IMR-90 (cell line): ENCODE results near the gene LRRC14B. TPM values are rescaled to one million over a fixed set of nuclear protein-coding genes. Genes with fewer than 3 reads are reported as not detected.

Source experiments
- ATAC-seq: fragments of 200-7000 bp; cut with Tn5 transposase; 2 replicates; pipeline ENCODE4 v1.9.1; 2020; ENCODE audit warnings: low read depth, mild to moderate bottlenecking, moderate library complexity
- BruUV-seq: library from RNA; stranded (reverse); fragments of 400-500 nt; replicated peaks from 2 replicates; lab custom pipeline; 2021; lab: Mats Ljungman, UMichigan
- CTCF ChIA-PET: fragments of 300-600 bp; formaldehyde crosslinking; extraction: SDS; loops from one replicate; lab custom pipeline; 2021; ENCODE audit warnings: antibody characterized with exemption; lab: Yijun Ruan, JAX
- POLR2A ChIA-PET: fragments of 300-600 bp; sonication (Branson Sonifier 250); formaldehyde crosslinking; loops from one replicate; lab custom pipeline; 2022; ENCODE audit warnings: antibody characterized with exemption; ENCODE audit not compliant: unreplicated experiment; lab: Charles Lee
- DNase-seq: peaks from one replicate; pipeline ENCODE4 v3.0.0; 2013
- H2AFZ ChIP-seq: replicated peaks from 2 replicates; pipeline ENCODE3; 2013; ENCODE audit warnings: low read length, mild to moderate bottlenecking; ENCODE audit not compliant: poor library complexity
- H2AK5ac ChIP-seq: 2 replicates; pipeline ENCODE4 v1.6.1; 2013; ENCODE audit warnings: low read depth, low read length, inconsistent platforms
- H2AK9ac ChIP-seq: replicated peaks from 2 replicates; pipeline ENCODE3; 2013; ENCODE audit warnings: mild to moderate bottlenecking, low read depth, low read length, moderate library complexity; ENCODE audit not compliant: poor library complexity
- H2BK120ac ChIP-seq: 2 replicates; pipeline ENCODE4 v1.6.1; 2013; ENCODE audit warnings: low read depth, low read length, inconsistent platforms
- H2BK15ac ChIP-seq: 3 replicates; pipeline ENCODE4 v1.6.1; 2013; ENCODE audit warnings: low read depth, low read length, inconsistent platforms
- H2BK20ac ChIP-seq: 2 replicates; pipeline ENCODE4 v1.6.1; 2013; ENCODE audit warnings: low read depth, mild to moderate bottlenecking, inconsistent platforms, low read length, moderate library complexity
- H2BK5ac ChIP-seq: 2 replicates; pipeline ENCODE4 v1.6.1; 2013; ENCODE audit warnings: mild to moderate bottlenecking, low read depth, low read length, inconsistent platforms; ENCODE audit not compliant: poor library complexity, severe bottlenecking
- H3K14ac ChIP-seq: replicated peaks from 2 replicates; pipeline ENCODE4 v1.6.1; 2013; ENCODE audit warnings: low read depth, low read length, inconsistent platforms
- H3K18ac ChIP-seq: 2 replicates; pipeline ENCODE4 v1.6.1; 2013; ENCODE audit warnings: low read depth, low read length, control low read depth
- H3K23ac ChIP-seq: 2 replicates; pipeline ENCODE4 v1.6.1; 2013; ENCODE audit warnings: low read depth, low read length, inconsistent platforms
- H3K27ac ChIP-seq: 2 replicates; pipeline ENCODE4 v1.5.1; 2013; ENCODE audit warnings: mild to moderate bottlenecking, control low read depth, low read length; ENCODE audit not compliant: insufficient read depth
- H3K27me3 ChIP-seq: 2 replicates; pipeline ENCODE4 v1.6.1; 2013; ENCODE audit warnings: low read length; ENCODE audit not compliant: control insufficient read depth, insufficient read depth
- H3K36me3 ChIP-seq: 2 replicates; pipeline ENCODE4 v1.6.1; 2013; ENCODE audit warnings: low read length, mixed read lengths; ENCODE audit not compliant: control insufficient read depth, insufficient read depth
- H3K4ac ChIP-seq: 2 replicates; pipeline ENCODE4 v1.6.1; 2013; ENCODE audit warnings: low read depth, low read length, inconsistent platforms
- H3K4me1 ChIP-seq: 2 replicates; pipeline ENCODE4 v1.6.1; 2013; ENCODE audit warnings: low read length, mixed read lengths; ENCODE audit not compliant: control insufficient read depth, insufficient read depth
- H3K4me2 ChIP-seq: 2 replicates; pipeline ENCODE4 v1.6.1; 2013; ENCODE audit warnings: low read depth, mild to moderate bottlenecking, control low read depth, low read length, moderate library complexity
- H3K4me3 ChIP-seq: 2 replicates; pipeline ENCODE4 v1.5.1; 2013; ENCODE audit warnings: low read depth, mild to moderate bottlenecking, control low read depth, low read length, moderate library complexity; ENCODE audit not compliant: insufficient read depth
- H3K56ac ChIP-seq: 2 replicates; pipeline ENCODE4 v1.6.1; 2013; ENCODE audit warnings: low read length, inconsistent platforms; ENCODE audit not compliant: insufficient read depth; ENCODE audit errors: extremely low read depth
- H3K79me1 ChIP-seq, 2 experiments: 2 replicates each; pipeline ENCODE4 v1.6.1; 2013; ENCODE audit warnings: low read length in 2 of 2, inconsistent platforms in 1 of 2, low read depth in 1 of 2
- H3K9ac ChIP-seq: 2 replicates; pipeline ENCODE4 v1.6.1; 2013; ENCODE audit warnings: low read depth, low read length, control low read depth
- H3K9me1 ChIP-seq: 2 replicates; pipeline ENCODE4 v1.6.1; 2013; ENCODE audit warnings: low read length, inconsistent platforms; ENCODE audit not compliant: insufficient read depth
- H3K9me3 ChIP-seq: 2 replicates; pipeline ENCODE4 v1.6.1; 2013; ENCODE audit warnings: low read length; ENCODE audit not compliant: control insufficient read depth, insufficient read depth
- H4K20me1 ChIP-seq: 2 replicates; pipeline ENCODE4 v1.6.1; 2013; ENCODE audit warnings: low read length, inconsistent platforms; ENCODE audit not compliant: insufficient read depth
- H4K5ac ChIP-seq: 2 replicates; pipeline ENCODE4 v1.6.1; 2013; ENCODE audit warnings: mild to moderate bottlenecking, low read depth, low read length, control low read depth
- H4K8ac ChIP-seq, 2 experiments: 2 replicates each; pipeline ENCODE4 v1.6.1; 2013; ENCODE audit warnings: low read depth in 2 of 2, low read length in 2 of 2, control low read depth in 1 of 2, inconsistent platforms in 1 of 2
- H4K91ac ChIP-seq: 2 replicates; pipeline ENCODE4 v1.6.1; 2013; ENCODE audit warnings: low read depth, low read length, inconsistent platforms; ENCODE audit not compliant: insufficient read depth
- CTCF ChIP-seq: conservative IDR thresholded peaks from 2 replicates; pipeline ENCODE4 v1.5.1; 2012; ENCODE audit warnings: mild to moderate bottlenecking, low read depth, low read length, improper control_type of control experiment
- FOS ChIP-seq: fragments of 150-350 bp; IDR thresholded peaks from 2 replicates; pipeline ENCODE4 v1.6.1; 2016; ENCODE audit warnings: low read depth, low read length
- MAFK ChIP-seq: IDR thresholded peaks from 2 replicates; pipeline ENCODE4 v1.6.1; 2012; ENCODE audit warnings: low read depth, low read length, improper control_type of control experiment
- MAZ ChIP-seq: IDR thresholded peaks from 2 replicates; pipeline ENCODE4 v1.6.1; 2012; ENCODE audit warnings: low read depth, mild to moderate bottlenecking, low read length, improper control_type of control experiment, moderate library complexity, borderline replicate concordance
- MXI1 ChIP-seq: IDR thresholded peaks from 2 replicates; pipeline ENCODE4 v1.6.1; 2012; ENCODE audit warnings: low read depth, mild to moderate bottlenecking, low read length, moderate library complexity, borderline replicate concordance
- POLR2A ChIP-seq: IDR thresholded peaks from 2 replicates; pipeline ENCODE4 v1.6.1; 2012; ENCODE audit warnings: mild to moderate bottlenecking, low read depth, low read length
- RFX5 ChIP-seq: IDR thresholded peaks from 2 replicates; pipeline ENCODE4 v1.8.0; 2012; ENCODE audit warnings: low read depth, mild to moderate bottlenecking, low read length, moderate library complexity
- USF2 ChIP-seq: fragments of 150-350 bp; IDR thresholded peaks from 2 replicates; pipeline ENCODE4 v1.6.1; 2017; ENCODE audit warnings: mild to moderate bottlenecking, antibody characterized with exemption, low read length, low read depth
- WGBS, 2 experiments: methylation state at CpG; one replicate each; pipeline versions ENCODE4 v1.1.5 to v1.1.7; 2013; ENCODE audit warnings: missing lambda C conversion rate in 2 of 2; ENCODE audit not compliant: insufficient read length in 1 of 2; ENCODE audit errors: extremely low coverage in 2 of 2; 5-methylcytosine and 5-hydroxymethylcytosine counted together
- dilution Hi-C: fragments of 300-500 bp; cut with HindIII; formaldehyde crosslinking; loops from one replicate; pipeline ENCODE4 v1.14.3; 2018; ENCODE audit warnings: low sequenced_read_pairs; ENCODE audit not compliant: unreplicated experiment
- in situ Hi-C: fragments of 300-500 bp; cut with MboI; formaldehyde crosslinking; loops from 3 replicates; pipeline ENCODE4 v1.14.3; 2019; ENCODE audit warnings: low sequenced_read_pairs, inconsistent platforms, mixed read lengths
- intact Hi-C: fragments of 100-400 bp; cut with micrococcal nuclease; formaldehyde crosslinking; loops from 2 replicates; pipeline ENCODE4 v1.10.0; 2022
- polyA plus RNA-seq, 3 experiments: library from polyadenylated mRNA; depleted of rRNA; stranded (reverse); fragments of >200 nt; gene quantifications; 2 replicates each; pipeline ENCODE4 v1.2.3, GENCODE V29; 2012; ENCODE audit warnings: low replicate concordance in 1 of 3
- total RNA-seq: library from RNA; depleted of rRNA; stranded (reverse); fragments of >200 nt; gene quantifications from 2 replicates; pipeline ENCODE4 v1.2.3, GENCODE V29; 2012
- TF ChIP-seq, protein P1 (sequence below): fragments of 150-350 bp; IDR thresholded peaks from 2 replicates; pipeline ENCODE4 v1.6.1; 2016; ENCODE audit warnings: low read depth, mild to moderate bottlenecking, low read length, moderate library complexity, borderline replicate concordance

Gene LRRC14B
- total and polyA plus RNA-seq, 2 of the 4 experiments (the other 2 are of a cell fraction), result not detected

DNA sequence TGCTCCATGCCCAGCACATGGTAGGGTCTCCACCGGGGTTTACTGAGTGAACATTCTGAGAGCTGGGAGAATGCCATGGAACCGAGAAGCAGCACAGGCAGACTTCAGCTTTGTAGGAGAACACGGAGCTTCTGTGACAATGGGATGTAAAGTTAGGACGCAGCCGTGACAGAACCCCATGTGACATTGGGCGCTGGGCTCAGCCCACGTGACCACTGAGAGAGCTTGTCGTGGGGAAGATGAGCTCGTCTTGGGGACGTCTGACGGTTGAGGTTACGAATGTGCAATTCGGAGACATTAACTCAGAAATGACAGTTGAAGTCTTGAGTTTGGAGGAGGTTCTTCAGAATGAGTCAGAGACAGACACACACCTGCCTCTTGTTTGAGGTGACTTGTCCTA lies 40.4 kb downstream of the LRRC14B start:
- Histone ChIP-seq H4K91ac (no peak overlapping the region), H3K79me1 (peaks cover 10 to 17% of the 10 kb centered on the region in 2 experiments), H3K9ac (no peak overlapping the region), H4K5ac (no peak overlapping the region), H2AFZ (no peak overlapping the region), H4K8ac (no peak overlapping the region), H3K4me1 (no peaks in the 10 kb centered on the region), H4K20me1 (no peaks in the 10 kb centered on the region), H3K4me3 (no peak overlapping the region), H3K9me1 (no peaks in the 10 kb centered on the region), H3K4ac (no peak overlapping the region), H2BK120ac (no peak overlapping the region), H3K36me3 (peaks cover 62% of the 10 kb centered on the region), H3K9me3 (no peaks in the 10 kb centered on the region), H3K18ac (no peak overlapping the region), H2AK9ac (no peak overlapping the region), H2BK20ac (no peak overlapping the region), H2BK15ac (no peak overlapping the region), H3K23ac (no peak overlapping the region), H3K27me3 (no peaks in the 10 kb centered on the region), H3K14ac (no peak overlapping the region), H3K4me2 (no peak overlapping the region), H2BK5ac (no peak overlapping the region), H3K27ac (no peak overlapping the region), H3K56ac (no peak overlapping the region), H2AK5ac (no peak overlapping the region)
- ChIA-PET CTCF (no interaction called here), POLR2A (no interaction called here)
- dilution Hi-C loops, result no loop called here
- no peak for ATAC-seq
- in situ Hi-C loops, result loop anchor here (10.0 kb wide), 1 partner anchor 1363 kb away; no protein-coding TSS in a partner anchor
- intact Hi-C loops, result no loop called here
- DNase-seq, result no peak
- TF ChIP-seq MXI1 (no peak), RFX5 (no peak), MAFK (no peak), POLR2A (no peak), USF2 (no peak), MAZ (no peak), FOS (no peak), CTCF (no peak)
- TF ChIP-seq, protein P1, sequence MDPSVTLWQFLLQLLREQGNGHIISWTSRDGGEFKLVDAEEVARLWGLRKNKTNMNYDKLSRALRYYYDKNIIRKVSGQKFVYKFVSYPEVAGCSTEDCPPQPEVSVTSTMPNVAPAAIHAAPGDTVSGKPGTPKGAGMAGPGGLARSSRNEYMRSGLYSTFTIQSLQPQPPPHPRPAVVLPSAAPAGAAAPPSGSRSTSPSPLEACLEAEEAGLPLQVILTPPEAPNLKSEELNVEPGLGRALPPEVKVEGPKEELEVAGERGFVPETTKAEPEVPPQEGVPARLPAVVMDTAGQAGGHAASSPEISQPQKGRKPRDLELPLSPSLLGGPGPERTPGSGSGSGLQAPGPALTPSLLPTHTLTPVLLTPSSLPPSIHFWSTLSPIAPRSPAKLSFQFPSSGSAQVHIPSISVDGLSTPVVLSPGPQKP, result no peak
- WGBS, 2 experiments, result 81% methylated on average over 4 of the region's 13 CpGs; no CpG with 5 or more reads in 1 of the 2 experiments
- no TSS peak for BruUV-seq
